Dermis microvascular lymphatic vessel endothelial cell (primary cell): ENCODE data around the gene MCRIP2. TPM values are rescaled to one million over a fixed set of nuclear protein-coding genes. Genes with fewer than 3 reads are reported as not detected.
"Not testable (repeated sequence)": the region's sequence is repeated elsewhere in the genome, so short reads cannot be mapped to it uniquely, and the experiment has no call there.

ENCODE experiments used
- DNase-seq, 2 donors: peaks; one replicate each; pipeline versions ENCODE4 v3.0.0 to v3.0.0-alpha.2; 2010; ENCODE audit warnings: low read depth in 2 of 2
- total RNA-seq: library from RNA; depleted of rRNA; stranded (reverse); fragments of >200 nt; gene quantifications from 2 replicates; pipeline ENCODE4 v1.2.1, GENCODE V29; 2014

MCRIP2 gene
- total RNA-seq, 1 donor from 2014 or later: 9.8 TPM

DNA sequence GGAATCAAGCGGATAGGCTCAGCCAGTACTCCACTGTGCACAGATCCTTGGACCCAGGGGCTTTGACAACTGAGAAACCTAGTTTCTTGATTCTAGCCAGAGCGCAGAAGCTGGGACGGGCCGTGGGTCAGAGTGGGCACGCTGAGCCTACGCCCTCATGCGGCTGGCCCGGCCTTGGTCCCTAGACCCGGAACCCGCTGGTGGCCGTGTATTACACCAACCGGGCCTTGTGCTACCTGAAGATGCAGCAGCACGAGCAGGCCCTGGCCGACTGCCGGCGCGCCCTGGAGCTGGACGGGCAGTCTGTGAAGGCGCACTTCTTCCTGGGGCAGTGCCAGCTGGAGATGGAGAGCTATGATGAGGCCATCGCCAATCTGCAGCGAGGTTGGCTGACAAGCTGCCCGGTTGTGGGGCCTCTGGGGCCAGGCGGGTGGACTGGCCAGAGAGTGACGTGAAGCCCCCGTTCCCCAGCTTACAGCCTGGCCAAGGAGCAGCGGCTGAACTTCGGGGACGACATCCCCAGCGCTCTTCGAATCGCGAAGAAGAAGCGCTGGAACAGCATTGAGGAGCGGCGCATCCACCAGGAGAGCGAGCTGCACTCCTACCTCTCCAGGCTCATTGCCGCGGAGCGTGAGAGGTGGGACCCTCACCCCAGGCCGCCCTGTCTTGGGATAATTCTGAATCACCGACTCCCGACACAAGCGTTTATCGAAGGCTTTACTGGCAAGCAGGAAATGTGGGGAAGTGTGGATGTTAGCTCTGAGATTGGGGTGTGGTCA lies 39.5 kb downstream of the MCRIP2 start:
- DNase-seq: peak in 1 of 2 donors; percentile 49

DNA sequence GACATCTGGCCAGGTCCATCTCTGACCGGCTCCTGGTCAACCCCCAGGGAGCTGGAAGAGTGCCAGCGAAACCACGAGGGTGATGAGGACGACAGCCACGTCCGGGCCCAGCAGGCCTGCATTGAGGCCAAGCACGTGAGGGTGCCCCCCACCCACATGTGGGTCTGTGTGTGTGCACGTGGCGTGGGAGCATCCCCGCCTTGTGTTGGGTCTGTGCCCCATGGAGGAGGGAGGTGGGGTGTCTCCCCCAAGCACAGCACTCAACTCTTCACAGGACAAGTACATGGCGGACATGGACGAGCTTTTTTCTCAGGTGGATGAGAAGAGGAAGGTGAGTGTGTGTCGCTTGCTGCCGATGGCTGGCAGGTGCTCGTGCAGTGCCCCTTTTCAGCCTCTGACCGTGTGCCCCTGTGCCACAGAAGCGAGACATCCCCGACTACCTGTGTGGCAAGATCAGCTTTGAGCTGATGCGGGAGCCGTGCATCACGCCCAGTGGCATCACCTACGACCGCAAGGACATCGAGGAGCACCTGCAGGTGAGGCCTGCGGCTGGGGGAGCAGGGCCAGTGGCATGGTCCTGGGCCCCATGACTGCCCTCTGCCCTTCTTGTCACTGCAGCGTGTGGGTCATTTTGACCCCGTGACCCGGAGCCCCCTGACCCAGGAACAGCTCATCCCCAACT lies 40.3 kb downstream of the MCRIP2 start:
- no peak for DNase-seq

DNA sequence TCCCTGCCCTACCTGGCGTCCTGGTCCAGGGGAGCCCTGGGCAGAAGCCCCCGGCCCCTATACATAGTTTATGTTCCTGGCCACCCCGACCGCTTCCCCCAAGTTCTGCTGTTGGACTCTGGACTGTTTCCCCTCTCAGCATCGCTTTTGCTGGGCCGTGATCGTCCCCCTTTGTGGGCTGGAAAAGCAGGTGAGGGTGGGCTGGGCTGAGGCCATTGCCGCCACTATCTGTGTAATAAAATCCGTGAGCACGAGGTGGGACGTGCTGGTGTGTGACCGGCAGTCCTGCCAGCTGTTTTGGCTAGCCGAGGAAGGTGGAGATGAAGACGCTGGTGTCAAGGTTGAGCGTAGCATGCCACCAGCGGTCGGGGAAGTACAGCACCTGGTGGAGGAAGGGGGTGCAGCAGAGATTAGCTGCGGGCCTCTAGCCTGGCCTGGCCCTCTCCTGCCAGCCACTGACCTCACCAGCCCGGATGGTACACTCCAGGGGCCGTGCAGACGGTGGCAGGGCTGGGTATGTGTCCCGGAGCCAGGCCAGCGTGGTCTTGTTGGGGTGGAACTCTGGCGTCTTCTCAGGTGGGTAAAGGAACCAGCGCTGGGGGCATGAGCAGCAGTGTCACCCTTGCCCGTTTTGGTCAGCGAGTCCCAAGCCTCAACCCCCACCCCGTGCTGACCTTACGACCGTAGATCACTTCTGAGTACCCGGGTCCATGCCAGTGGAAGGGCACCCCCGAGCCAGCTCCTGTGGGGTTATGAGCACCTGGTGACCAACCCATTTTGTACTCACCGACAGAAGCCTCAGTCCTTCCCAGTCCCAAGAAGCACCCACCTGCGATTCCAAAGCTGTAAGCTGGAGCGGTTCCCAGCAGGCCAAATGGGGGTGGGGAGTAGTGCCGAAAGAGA lies 41.1 kb downstream of the MCRIP2 start:
- no peak for DNase-seq

DNA sequence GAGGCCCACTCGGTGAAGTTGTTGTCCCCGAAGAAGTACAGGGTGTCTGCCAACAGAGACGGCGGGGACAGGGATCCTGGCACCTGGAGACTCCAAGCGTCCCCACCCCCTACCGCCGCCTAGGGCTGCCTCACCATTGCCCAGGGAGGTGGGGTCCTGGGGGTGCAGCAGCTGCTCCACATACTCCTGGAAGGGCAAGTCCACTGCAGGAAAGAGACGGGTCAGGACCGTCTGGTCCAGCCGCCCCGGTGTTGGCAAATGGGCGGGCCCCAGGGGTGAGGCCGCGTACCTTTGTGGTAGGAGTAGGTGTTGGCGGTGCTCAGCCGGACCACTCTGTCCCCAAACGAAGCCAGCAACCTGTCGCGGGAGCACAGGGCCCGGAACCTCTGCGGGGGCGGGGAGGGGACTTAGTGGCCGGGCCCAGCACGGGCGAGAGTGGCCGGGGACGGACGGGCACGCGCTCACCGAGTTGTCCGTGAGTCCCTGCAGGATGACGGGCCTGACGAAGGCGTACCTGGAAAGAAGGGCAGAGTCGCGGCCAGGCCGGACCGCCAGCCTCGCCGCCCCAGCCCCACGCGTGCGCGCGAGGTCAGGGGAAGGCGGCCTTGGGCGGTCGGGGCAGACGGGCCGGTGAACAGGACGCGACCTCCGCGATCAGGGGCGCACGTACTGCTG lies 41.9 kb downstream of the MCRIP2 start:
- DNase-seq: no peak

DNA sequence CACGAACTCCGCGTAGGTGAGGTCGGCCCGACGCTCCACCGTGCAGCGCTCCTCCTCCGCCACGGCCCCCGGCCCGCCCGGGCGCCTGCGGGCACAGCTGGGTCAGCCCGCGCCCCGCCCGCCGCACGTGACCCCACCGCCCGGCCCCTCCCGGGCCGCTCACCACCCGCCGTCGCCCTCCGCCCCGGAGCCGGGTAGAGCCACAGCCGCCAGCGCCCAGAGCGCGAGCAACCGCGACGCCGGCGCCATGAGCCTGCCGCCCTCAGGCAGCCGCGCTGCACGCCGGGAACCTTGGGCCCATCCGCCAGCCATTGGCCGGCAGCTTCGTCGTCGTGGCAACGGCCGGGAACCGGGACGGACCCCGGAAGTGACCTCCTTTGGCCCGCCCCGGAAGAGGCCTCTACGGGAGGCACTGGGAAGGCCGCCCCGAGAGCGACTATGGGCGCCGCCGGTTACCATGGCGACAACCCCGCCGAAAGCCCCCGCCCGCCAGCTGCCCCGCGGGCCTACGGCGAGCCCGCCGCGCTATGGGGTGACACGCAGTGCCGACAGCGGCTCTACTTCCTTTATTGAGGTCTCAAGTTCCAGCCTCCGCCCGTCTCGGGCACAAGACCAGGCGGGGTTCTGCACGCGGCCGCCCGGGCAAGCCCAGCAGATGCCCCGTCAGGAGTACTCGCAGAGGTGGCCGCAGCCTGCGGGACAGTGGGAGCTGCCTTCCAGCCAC lies 42.6 kb downstream of the MCRIP2 start, which contains the start of gene JMJD8:
JMJD8 (minus strand) TSS at position 264 of the 724 bp plus-strand sequence; CDS start at position 249, 15 bp downstream.
- DNase-seq: peak; percentile 57 to 89

DNA sequence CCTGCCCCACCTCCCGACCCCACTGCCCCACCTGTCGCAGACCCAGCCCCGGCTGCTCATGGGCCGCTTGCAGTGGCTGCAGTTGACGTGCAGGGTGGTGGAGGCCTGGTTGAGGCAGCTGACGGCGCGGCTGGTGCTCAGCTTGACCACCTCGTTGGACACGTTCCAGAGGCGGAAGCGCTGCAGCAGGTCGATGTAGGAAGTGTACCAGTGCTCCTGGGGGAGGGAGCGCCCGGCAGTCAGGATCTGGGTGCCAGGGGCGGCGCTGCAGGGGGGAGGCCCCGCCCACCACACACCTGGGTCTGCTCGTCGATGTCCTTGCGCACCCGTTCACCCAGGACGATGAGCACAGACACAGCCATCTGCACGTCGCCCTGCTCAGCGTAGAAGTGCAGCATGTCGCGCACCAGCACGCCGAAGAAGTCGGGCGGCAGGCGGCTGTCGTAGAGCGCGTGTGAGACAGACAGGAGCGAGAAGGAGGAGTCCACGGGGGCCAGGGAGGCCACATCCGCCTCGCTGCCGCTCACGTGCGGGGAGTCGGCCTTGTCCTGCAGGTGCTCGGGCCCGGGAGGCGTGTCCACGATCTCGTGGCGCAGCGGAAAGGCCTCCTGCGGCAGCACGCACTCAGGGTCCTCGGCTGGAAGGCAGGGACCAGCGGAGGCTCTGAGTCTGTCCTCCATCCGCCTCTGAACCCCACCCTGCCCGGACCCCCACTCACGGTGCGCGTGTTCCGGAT lies 43.5 kb downstream of the MCRIP2 start:
- DNase-seq: no peak

DNA sequence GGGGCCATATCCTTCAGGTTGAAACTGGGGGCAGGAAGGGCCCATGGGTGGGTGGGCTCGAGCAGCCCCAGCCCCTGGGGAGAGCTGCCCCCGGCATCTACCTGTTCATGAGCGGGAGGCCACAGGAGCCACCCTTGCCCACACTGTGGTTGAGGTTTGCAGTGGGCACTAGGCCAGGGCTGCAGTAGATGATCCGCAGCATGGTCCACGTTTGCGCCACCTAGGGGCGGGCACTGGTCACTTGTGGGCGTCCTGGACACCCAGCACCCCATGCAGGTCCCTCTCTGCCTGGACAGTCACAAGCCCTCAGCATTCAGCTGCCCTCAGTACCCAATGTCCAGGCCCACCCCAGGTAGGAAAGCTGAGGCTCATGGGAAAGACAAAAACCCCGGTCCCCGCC lies 44.3 kb downstream of the MCRIP2 start:
- DNase-seq: peak; percentile 27 to 54

DNA sequence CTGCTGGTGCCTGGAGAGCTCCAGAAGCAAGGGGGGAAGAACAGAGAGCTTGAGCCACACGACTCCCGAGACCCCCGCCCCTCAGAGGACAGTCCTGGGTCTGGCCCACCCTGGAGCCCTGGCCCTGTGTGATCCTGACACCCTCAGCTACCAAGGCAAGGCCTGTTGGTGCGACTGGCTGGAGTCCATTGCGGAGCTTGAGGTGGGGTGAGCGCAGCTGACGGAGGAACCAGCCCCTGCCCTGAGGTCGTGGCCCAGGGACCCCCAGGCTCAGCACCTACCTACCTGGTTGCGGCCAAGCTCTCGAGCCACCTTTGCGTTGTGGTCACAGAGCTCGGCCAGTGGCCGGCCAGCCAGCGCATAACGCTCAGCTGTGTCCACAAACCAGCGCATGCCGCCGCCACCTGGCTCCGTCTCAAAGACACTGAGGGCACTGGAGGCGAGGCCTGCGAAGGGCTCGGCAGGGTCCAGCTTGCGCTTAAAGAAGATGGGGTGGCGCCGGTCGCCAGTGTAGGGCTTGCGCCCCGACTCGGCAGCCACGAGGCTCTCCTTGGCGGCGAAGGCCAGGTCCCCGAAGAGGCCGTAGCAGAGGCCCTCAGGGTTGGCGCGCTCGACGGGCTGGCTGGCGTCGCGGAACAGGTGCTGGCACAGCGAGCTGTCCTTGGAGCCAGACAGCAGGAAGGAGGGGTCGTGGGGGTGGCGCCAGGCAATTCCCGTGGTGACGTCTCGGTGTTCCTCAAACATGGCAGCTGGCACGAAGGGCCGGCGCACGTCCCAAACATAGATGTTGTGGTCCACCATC lies 45.0 kb downstream of the MCRIP2 start:
- no peak for DNase-seq

DNA sequence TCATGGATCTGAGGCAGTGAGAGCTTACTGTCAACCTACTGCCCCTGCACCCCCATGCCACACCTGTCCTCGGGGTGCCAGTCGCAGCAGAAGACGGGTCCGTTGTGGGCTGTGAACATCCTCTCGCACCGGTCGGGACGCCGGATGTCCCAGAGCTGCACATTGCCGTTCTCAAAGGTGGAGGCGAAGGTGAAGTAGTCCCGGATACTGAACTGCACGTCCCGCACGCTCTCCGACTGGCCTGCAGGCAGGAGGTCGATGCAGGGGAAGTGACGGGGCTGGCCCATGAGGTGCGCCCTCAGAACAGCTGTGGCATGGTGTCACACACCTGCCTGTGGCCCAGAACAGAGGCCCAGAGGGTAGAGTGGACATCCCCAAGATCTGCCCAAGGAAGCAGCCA lies 45.9 kb downstream of the MCRIP2 start:
- no peak for DNase-seq

DNA sequence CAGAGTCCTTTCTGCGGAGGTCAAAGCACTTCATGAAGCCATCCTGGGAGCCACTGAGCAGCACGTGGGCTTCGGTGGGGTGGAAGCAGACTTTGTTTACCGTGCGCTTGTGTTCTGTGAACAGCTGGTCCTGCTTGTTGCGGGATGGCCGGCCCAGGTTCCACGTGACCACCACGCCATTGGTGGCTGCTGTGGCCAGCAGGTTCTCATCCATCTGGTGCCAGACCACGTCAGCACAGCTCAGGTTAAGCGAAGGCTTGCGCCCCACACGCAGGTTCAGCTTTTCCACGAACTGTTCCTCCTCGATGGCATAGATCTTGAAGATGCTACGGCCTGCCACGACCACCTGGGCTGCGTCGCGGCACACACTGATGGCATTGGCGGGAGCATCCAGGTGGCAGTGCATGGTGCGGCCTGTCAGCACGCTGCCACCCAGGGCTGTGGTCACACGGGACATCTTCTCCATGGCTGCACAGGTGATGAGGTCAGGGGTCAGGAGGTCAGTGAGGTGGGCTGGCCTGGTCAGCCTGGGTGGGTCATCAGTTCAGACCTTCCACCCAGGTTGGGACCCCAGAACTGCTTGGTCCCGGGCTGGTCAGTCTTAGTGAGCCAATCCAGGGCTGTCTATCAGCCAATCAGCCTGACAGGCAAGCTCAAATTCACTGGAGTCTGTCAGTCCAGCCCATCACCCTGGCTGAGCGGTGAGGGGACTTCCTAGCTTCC lies 47.7 kb downstream of the MCRIP2 start:
- peak in 1 of 2 donors; percentile 17 for DNase-seq

DNA sequence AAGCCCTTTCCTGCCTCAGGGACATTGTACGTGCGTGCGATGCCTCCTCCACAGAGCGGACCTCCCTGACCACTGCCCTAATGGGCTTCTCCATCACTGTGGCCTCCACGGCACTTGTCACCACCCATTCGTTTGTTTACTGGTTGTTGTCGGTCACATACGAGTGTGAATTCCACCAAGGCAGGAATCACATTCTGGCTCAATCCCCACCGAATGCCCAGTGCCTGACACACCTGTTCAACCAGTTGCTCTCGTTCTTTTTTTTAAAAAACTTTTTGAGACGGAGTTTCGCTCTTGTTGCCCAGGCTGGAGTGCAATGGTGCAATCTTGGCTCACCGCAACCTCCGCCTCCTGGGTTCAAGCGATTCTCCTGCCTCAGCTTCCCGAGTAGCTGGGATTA lies 49.6 kb downstream of the MCRIP2 start:
- DNase-seq: not testable (repeated sequence)

DNA sequence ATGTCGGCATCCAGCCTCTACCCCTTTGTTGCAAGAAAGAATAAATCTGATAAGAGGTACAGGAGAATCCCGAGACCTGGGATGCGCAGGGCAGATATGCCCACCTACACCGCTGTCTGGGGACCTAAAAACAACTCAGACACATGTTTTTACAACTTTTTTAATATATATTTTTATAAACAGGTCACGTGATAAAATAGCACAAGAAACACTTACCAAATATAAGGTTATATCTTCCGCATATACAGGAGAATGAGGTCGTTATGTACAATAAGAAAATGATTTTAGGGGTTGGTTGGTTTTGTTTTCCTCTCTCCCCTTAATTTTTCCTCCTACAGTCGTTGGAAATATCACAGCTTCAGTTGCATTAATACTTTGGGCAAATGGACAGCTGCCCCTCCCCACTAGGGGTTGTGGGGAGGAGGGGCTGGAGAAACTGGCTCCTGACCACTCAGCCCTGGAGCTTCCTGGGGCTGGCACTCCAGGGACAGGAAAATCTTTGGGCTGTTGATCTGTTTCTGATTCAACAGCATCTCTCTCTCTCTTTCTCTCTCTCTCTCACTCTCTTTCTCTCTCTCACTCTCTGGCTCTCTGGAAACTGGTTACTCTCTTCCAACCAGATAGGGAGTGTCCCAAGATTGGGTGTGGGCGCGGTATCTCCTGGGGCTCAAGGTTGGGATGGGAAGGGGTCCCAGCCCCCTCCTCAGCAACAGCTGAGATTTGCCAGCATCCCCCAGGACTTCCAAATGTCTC lies 50.9 kb downstream of the MCRIP2 start:
- no peak for DNase-seq

DNA sequence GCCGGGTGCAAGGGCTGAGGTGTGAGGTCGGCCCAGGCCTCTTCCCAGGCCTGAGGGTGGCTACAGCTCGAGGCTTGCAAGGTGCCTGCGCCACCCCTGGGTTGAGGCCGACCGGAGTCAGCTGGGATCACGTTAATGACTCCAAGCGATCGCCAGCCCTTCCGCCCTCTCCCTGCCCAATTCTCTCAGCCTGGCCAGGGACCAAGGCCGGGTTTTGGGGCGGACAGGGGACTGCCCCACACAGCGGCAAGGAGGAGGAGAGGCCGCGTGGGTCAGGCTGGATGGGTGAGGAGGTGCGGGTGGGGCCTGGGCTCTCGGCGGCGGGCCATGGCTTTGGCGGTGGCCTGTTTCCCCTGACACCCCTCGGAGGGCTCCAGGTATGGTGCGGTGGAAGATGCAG lies 51.7 kb downstream of the MCRIP2 start:
- DNase-seq: no peak

DNA sequence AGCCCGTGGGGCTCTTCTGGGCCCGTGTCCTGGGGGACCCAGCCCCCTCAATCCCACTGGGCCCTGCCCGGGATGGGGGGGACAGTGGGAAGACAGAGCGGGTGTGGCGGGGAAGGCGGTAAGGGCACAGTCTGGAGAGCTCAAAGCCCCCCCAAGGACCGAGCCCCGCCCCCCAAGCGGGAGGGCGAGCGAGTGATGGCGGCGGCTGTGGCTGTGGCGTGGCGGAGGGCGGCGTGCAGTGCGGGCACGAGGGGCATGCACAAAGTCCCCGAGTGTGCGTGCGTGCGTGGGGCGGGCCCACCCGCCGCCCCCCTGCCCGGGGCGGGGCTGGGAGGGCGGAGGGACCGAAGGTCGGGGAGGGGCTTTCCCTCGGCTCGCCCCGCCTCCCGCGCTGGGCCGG lies 52.1 kb downstream of the MCRIP2 start:
- no peak for DNase-seq

DNA sequence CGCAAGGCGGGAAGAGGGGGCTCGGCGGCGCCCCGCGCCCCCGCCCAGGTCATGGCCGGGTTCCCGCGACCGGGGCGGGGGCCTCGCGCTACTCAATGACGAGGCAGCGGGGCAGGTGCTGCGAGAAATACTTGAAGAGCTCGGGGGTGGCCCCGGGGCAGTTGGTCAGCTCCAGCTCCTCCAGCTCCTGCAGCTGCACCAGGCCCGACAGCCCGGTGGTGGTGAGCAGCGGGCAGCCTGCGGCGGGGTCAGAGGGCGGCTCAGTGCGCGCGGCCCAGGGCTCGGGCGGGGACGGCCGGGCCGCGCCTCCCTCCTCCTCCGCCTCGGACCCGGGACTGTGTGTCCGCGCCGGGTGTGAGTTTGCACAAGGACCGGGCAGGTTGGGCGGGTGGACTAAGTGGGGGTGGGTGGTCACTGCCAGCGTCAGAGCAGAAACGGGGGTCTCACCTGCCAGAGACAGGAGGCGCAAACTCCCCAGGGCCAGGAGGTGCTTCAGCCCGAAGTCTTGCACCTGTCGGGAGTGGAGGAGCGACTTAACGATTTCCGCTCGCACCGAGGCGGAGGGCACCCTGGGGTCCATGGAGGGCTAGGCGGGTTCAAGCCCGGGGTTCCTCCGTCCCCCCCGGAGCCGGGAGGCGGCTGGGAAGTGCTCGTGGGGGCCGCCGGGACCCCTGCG lies 52.7 kb downstream of the MCRIP2 start:
- no peak for DNase-seq

DNA sequence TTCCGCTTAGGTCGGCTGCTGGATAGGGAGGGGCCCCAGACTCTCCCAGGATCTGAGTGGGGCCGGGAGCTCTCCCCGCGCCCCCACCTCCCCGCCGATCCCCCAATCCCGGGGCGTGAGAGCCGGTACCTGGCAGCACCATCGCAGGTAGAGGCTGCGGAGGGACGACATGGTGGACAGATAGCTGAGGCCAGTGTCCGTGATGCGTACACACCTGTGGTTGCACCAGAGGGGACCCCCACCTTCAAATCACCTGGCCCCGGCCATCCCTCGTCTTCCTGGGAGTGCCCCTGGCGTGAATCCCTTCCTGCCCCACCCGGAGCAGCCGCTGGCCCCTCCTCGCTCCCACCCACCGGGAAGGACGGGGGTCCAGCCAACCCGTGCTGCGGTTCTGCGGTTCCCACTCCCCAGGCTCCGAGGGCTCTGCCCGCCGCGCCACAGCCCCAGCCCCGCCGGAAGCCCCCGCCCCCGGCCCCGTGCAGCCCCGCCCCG lies 53.3 kb downstream of the MCRIP2 start:
- no peak for DNase-seq
